Hepatocyte (in vitro differentiated cells): Measurements from ENCODE around the gene COX4I2. TPM values are rescaled to one million over a fixed set of nuclear protein-coding genes. Genes with fewer than 3 reads are reported as not detected.

ENCODE experiments used
- DNase-seq: peaks from one replicate; pipeline ENCODE4 v3.0.0-alpha.2; 2016; ENCODE audit warnings: low spot score
- H2AFZ ChIP-seq: fragments of 200-600 bp; sonication (generic); 2 replicates; pipeline ENCODE4 v1.6.0; 2016; ENCODE audit warnings: antibody characterized with exemption, mild to moderate bottlenecking
- H3K27ac ChIP-seq: fragments of 200-600 bp; sonication (generic); 2 replicates; pipeline ENCODE4 v1.5.1; 2016; ENCODE audit warnings: mild to moderate bottlenecking
- H3K27me3 ChIP-seq: fragments of 200-600 bp; sonication (generic); 2 replicates; pipeline ENCODE4 v1.6.1; 2016
- H3K36me3 ChIP-seq: fragments of 200-600 bp; sonication (generic); replicated peaks from 2 replicates; pipeline ENCODE4 v1.5.1; 2016; ENCODE audit warnings: low read depth; ENCODE audit not compliant: insufficient read depth
- H3K4me1 ChIP-seq: fragments of 200-600 bp; sonication (generic); 2 replicates; pipeline ENCODE4 v1.5.1; 2016; ENCODE audit warnings: mild to moderate bottlenecking, moderate library complexity; ENCODE audit not compliant: insufficient read depth
- H3K4me2 ChIP-seq: fragments of 200-600 bp; sonication (generic); 2 replicates; pipeline ENCODE4 v1.6.0; 2016
- H3K4me3 ChIP-seq: fragments of 200-600 bp; sonication (generic); 2 replicates; pipeline ENCODE4 v1.5.1; 2016; ENCODE audit warnings: mild to moderate bottlenecking
- H3K79me2 ChIP-seq: fragments of 200-600 bp; sonication (generic); 2 replicates; pipeline ENCODE4 v1.6.0; 2017; ENCODE audit warnings: mild to moderate bottlenecking
- H3K9me2 ChIP-seq: fragments of 200-600 bp; sonication (generic); replicated peaks from 2 replicates; pipeline ENCODE4 v1.6.0; 2017; ENCODE audit warnings: mild to moderate bottlenecking; ENCODE audit not compliant: insufficient read depth
- H3K9me3 ChIP-seq: fragments of 200-600 bp; sonication (generic); 2 replicates; pipeline ENCODE4 v1.5.1; 2016; ENCODE audit warnings: low read depth, mild to moderate bottlenecking
- H4K20me1 ChIP-seq: fragments of 200-600 bp; sonication (generic); 2 replicates; pipeline ENCODE4 v1.6.0; 2016; ENCODE audit warnings: mild to moderate bottlenecking; ENCODE audit not compliant: insufficient read depth, poor library complexity, severe bottlenecking
- CTCF ChIP-seq: fragments of 200-600 bp; sonication (generic); IDR thresholded peaks from 2 replicates; pipeline ENCODE4 v1.5.1; 2016; ENCODE audit warnings: antibody characterized with exemption, mild to moderate bottlenecking; ENCODE audit not compliant: poor library complexity
- EZH2 ChIP-seq: fragments of 200-600 bp; sonication (generic); IDR thresholded peaks from 2 replicates; pipeline ENCODE4 v1.6.1; 2016; ENCODE audit warnings: antibody characterized with exemption, mild to moderate bottlenecking, borderline replicate concordance
- EZH2phosphoT487 ChIP-seq: fragments of 200-600 bp; sonication (generic); IDR thresholded peaks from one replicate; pipeline ENCODE4 v1.6.1; 2018; ENCODE audit warnings: antibody characterized with exemption, mild to moderate bottlenecking, low read depth, moderate library complexity; ENCODE audit not compliant: unreplicated experiment, severe bottlenecking
- WGBS: methylation state at CpG from one replicate; pipeline ENCODE4 v1.1.6; 2016; ENCODE audit warnings: low lambda C conversion rate; ENCODE audit errors: missing lambda C conversion rate; 5-methylcytosine and 5-hydroxymethylcytosine counted together
- polyA plus RNA-seq: library from polyadenylated mRNA; unstranded; fragments of >200 nt; fragmentation: Nextera tagmentation; extraction: Ambion mirVana; gene quantifications from 2 replicates; pipeline ENCODE4 v1.2.1, GENCODE V29; 2016
- total RNA-seq: library from RNA; depleted of rRNA; stranded (reverse); fragments of >200 nt; gene quantifications from 2 replicates; pipeline ENCODE4 v1.2.3, GENCODE V29; 2014

COX4I2 gene
- total and polyA plus RNA-seq, 2 experiments from 2014 or later = 0.37 to 3.6 TPM

DNA sequence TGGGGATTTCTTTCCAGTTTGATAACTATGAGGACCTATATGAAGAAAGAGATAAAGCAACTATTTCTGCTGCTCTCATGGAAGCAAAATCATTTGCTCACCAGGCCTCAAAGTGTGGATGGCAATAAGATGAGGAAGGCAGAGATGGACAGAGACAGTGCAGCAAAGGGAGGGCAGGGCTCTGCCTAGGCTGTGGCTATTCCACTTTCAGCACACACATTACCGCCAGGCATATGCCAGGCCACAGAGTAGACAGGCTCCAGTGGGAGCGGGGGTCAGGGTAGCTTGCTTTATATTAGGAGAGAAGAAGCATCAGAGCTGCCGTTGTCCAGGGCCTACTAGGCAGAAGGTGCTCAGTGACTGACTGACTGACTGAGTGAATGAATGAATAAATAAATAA, 44.1 kb downstream of the COX4I2 start:
- 93% methylated on average over 3 of the region's 3 CpGs for WGBS
- no peak overlapping the region for H3K27ac ChIP-seq
- no peak for DNase-seq
- H3K79me2 ChIP-seq = peaks cover 97% of the 10 kb centered on the region
- H3K4me3 ChIP-seq = no peak overlapping the region
- H3K27me3 ChIP-seq = no peaks in the 10 kb centered on the region
- peaks cover 37% of the 10 kb centered on the region for H3K4me1 ChIP-seq
- peaks cover 39% of the 10 kb centered on the region for H4K20me1 ChIP-seq
- H3K9me2 ChIP-seq = no peaks in the 10 kb centered on the region
- no peak for TF ChIP-seq EZH2
- no peak for TF ChIP-seq CTCF
- no peak for TF ChIP-seq EZH2phosphoT487
- H3K4me2 ChIP-seq = no peak overlapping the region
- no peak overlapping the region for H2AFZ ChIP-seq
- H3K36me3 ChIP-seq = no peaks in the 10 kb centered on the region
- H3K9me3 ChIP-seq = no peaks in the 10 kb centered on the region

DNA sequence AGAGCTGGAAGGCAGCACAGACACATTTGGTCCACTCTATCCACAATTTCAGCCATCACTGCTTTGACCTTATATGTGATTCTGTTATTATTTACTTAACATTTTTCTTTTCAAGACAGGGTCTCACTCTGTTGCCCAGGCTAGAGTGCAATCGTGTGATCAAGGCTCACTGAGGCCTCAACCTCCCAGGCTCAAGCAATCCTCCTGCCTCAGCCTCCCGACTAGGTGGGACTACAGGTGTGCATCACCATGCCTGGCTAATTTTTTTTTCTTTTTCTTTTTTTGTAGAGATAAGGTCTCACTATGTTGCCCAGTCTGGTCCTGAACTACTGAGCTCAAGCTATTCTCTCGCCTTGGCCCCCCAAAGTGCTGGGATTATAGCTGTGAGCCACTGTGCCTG, 44.6 kb downstream of the COX4I2 start:
- H3K27ac ChIP-seq = no peak overlapping the region
- H3K36me3 ChIP-seq = no peaks in the 10 kb centered on the region

GRCh38 chr20:31682927-31683326, 45.2 kb downstream of the COX4I2 start:
- Histone ChIP-seq H3K27me3 (no peaks in the 10 kb centered on the region), H3K27ac (no peak overlapping the region), H3K4me1 (peaks cover 26% of the 10 kb centered on the region), H3K4me3 (no peak overlapping the region), H3K9me2 (no peaks in the 10 kb centered on the region), H3K4me2 (no peak overlapping the region), H3K9me3 (no peaks in the 10 kb centered on the region), H2AFZ (no peak overlapping the region), H3K79me2 (peaks cover 97% of the 10 kb centered on the region), H4K20me1 (peaks cover 32% of the 10 kb centered on the region), H3K36me3 (no peaks in the 10 kb centered on the region)
- DNase-seq = no peak
- TF ChIP-seq EZH2phosphoT487 (no peak), EZH2 (no peak)
- WGBS = 89% methylated on average over 2 of the region's 2 CpGs

More for the DNA sequence above, 44.6 kb downstream of the COX4I2 start:
- Histone ChIP-seq H2AFZ (no peak overlapping the region), H3K9me2 (no peaks in the 10 kb centered on the region), H3K9me3 (no peaks in the 10 kb centered on the region), H3K4me1 (peaks cover 31% of the 10 kb centered on the region), H3K79me2 (peaks cover 97% of the 10 kb centered on the region), H3K4me3 (no peak overlapping the region), H3K4me2 (no peak overlapping the region), H4K20me1 (peaks cover 38% of the 10 kb centered on the region), H3K27me3 (no peaks in the 10 kb centered on the region)
- no peak for DNase-seq
- no peak for TF ChIP-seq CTCF
- TF ChIP-seq EZH2 = no peak
- TF ChIP-seq EZH2phosphoT487 = no peak
- 99% methylated on average over 3 of the region's 3 CpGs for WGBS

GRCh38 chr20:31684153-31685015, 46.7 kb downstream of the COX4I2 start:
- no peaks in the 10 kb centered on the region for H3K27me3 ChIP-seq
- H3K9me2 ChIP-seq = no peaks in the 10 kb centered on the region
- peak; percentile 7 for DNase-seq
- no peak overlapping the region for H2AFZ ChIP-seq
- H3K4me2 ChIP-seq = no peak overlapping the region
- 92% methylated on average over 11 of the region's 11 CpGs for WGBS
- TF ChIP-seq EZH2 (no peak), CTCF (no peak), EZH2phosphoT487 (no peak)
- peaks cover 96% of the 10 kb centered on the region for H3K79me2 ChIP-seq
- H3K36me3 ChIP-seq = no peaks in the 10 kb centered on the region
- H3K4me3 ChIP-seq = no peak overlapping the region
- H3K9me3 ChIP-seq = no peaks in the 10 kb centered on the region
- H3K4me1 ChIP-seq = peaks cover 11% of the 10 kb centered on the region
- no peak overlapping the region for H3K27ac ChIP-seq
- H4K20me1 ChIP-seq = peaks cover 17% of the 10 kb centered on the region
